GM20431 (cell line): ENCODE results near the gene ZNF66.
"Not testable (repeated sequence)": the region's sequence is repeated elsewhere in the genome, so short reads cannot be mapped to it uniquely, and the experiment has no call there.

Experiments
- in situ Hi-C: fragments of 300-500 bp; cut with MseI, MboI; formaldehyde crosslinking; loops from one replicate; pipeline ENCODE4 v1.15.0; 2020; ENCODE audit warnings: low sequenced_read_pairs; ENCODE audit not compliant: unreplicated experiment

The ZNF66 gene

GRCh38 chr19:20776083-20777076, at the start of gene ZNF66:
ZNF66 (plus strand) TSS chr19:20776304; CDS start chr19:20776448, 144 bp downstream.
- in situ Hi-C loops, result no loop called here

- in situ Hi-C loops, result not testable (repeated sequence)
Measured at GRCh38 chr19:20750169-20750568, 25.9 kb upstream of the ZNF66 start.

- in situ Hi-C loops, result not testable (repeated sequence)
Measured at GRCh38 chr19:20752291-20752690, 23.8 kb upstream of the ZNF66 start.

GRCh38 chr19:20769225-20769736, 6.8 kb upstream of the ZNF66 start:
- in situ Hi-C loops, result not testable (repeated sequence)

GRCh38 chr19:20787786-20788185, 11.7 kb downstream of the ZNF66 start:
- in situ Hi-C loops, result no loop called here

GRCh38 chr19:20791806-20792205, 15.7 kb downstream of the ZNF66 start:
- in situ Hi-C loops, result no loop called here

GRCh38 chr19:20806311-20807262, 30.5 kb downstream of the ZNF66 start:
- in situ Hi-C loops, result not testable (repeated sequence)

- in situ Hi-C loops, result no loop called here
Measured at GRCh38 chr19:20840371-20840770, 64.3 kb downstream of the ZNF66 start.
